ENCODE results near the gene ENPEP.

- TF ChIP-seq CTCF (IDR thresholded peaks at IDR 0.05 in 4 of 5, conservative IDR thresholded peaks at IDR 0.05 in 1 of 5) (no peak), POLR2A (IDR thresholded peaks at IDR 0.05) (no peak)
Observed at GRCh38 chr4:110610620-110610939, 134.6 kb downstream of the ENPEP start.
